ENCODE data around the gene C6orf132. TPM values are rescaled to one million over a fixed set of nuclear protein-coding genes. Genes with fewer than 3 reads are reported as not detected.

Gene C6orf132
- total RNA-seq, 1 donor from 2014 or later: 1.4 TPM

GRCh38 chr6:42165016-42165415 lies 22.6 kb upstream of the C6orf132 start:
- Histone ChIP-seq H3K27me3 (ENCODE audit: low read depth) (peaks cover 5% of the 10 kb centered on the region), H3K27ac (replicated peaks) (no peak overlapping the region), H3K9me3 (replicated peaks) (no peaks in the 10 kb centered on the region), H3K4me1 (no peaks in the 10 kb centered on the region), H3K36me3 (no peaks in the 10 kb centered on the region), H3K4me3 (no peak overlapping the region)
- intact Hi-C loops (cut with micrococcal nuclease): no loop called here
- no peak for TF ChIP-seq CTCF (IDR thresholded peaks at IDR 0.05; ENCODE audit: borderline replicate concordance)
- DNase-seq: no peak

- peaks cover 5% of the 10 kb centered on the region for H3K27me3 ChIP-seq (ENCODE audit: low read depth)
- H3K36me3 ChIP-seq: no peaks in the 10 kb centered on the region
- no peaks in the 10 kb centered on the region for H3K4me1 ChIP-seq
- no peak overlapping the region for H3K4me3 ChIP-seq
- no peak for DNase-seq
- no peak for TF ChIP-seq CTCF (IDR thresholded peaks at IDR 0.05; ENCODE audit: borderline replicate concordance)
- no peaks in the 10 kb centered on the region for H3K9me3 ChIP-seq (replicated peaks)
- no peak overlapping the region for H3K27ac ChIP-seq (replicated peaks)
- intact Hi-C loops (cut with micrococcal nuclease): no loop called here
These were observed 21.6 kb upstream of the C6orf132 start for GRCh38 chr6:42163981-42164380.

GRCh38 chr6:42162812-42163211 lies 20.4 kb upstream of the C6orf132 start:
- Histone ChIP-seq H3K27ac (replicated peaks) (no peak overlapping the region), H3K27me3 (ENCODE audit: low read depth) (peaks cover 5% of the 10 kb centered on the region), H3K36me3 (no peaks in the 10 kb centered on the region), H3K4me3 (no peak overlapping the region), H3K9me3 (replicated peaks) (no peaks in the 10 kb centered on the region), H3K4me1 (peaks cover 7% of the 10 kb centered on the region)
- no peak for DNase-seq
- intact Hi-C loops (cut with micrococcal nuclease): no loop called here
- TF ChIP-seq CTCF (IDR thresholded peaks at IDR 0.05; ENCODE audit: borderline replicate concordance): no peak

- H3K27ac ChIP-seq (replicated peaks): no peak overlapping the region
- TF ChIP-seq CTCF (IDR thresholded peaks at IDR 0.05; ENCODE audit: borderline replicate concordance): no peak
- H3K4me3 ChIP-seq: no peak overlapping the region
- peaks cover 5% of the 10 kb centered on the region for H3K27me3 ChIP-seq (ENCODE audit: low read depth)
- no peaks in the 10 kb centered on the region for H3K36me3 ChIP-seq
- DNase-seq: no peak
- intact Hi-C loops (cut with micrococcal nuclease): no loop called here
- H3K4me1 ChIP-seq: peaks cover 8% of the 10 kb centered on the region
- no peaks in the 10 kb centered on the region for H3K9me3 ChIP-seq (replicated peaks)
These were observed 20.0 kb upstream of the C6orf132 start for GRCh38 chr6:42162384-42162783.

GRCh38 chr6:42159431-42160024 lies 17.1 kb upstream of the C6orf132 start:
- intact Hi-C loops (cut with micrococcal nuclease): no loop called here
- no peak overlapping the region for H3K27ac ChIP-seq (replicated peaks)
- no peaks in the 10 kb centered on the region for H3K36me3 ChIP-seq
- no peak for DNase-seq
- no peaks in the 10 kb centered on the region for H3K9me3 ChIP-seq (replicated peaks)
- no peak for TF ChIP-seq CTCF (IDR thresholded peaks at IDR 0.05; ENCODE audit: borderline replicate concordance)
- H3K4me1 ChIP-seq: peaks cover 8% of the 10 kb centered on the region
- H3K27me3 ChIP-seq (ENCODE audit: low read depth): peaks cover 10% of the 10 kb centered on the region
- no peak overlapping the region for H3K4me3 ChIP-seq
